Astrocyte of the cerebellum (primary cell): ENCODE data around the gene UGP2.

Experiments used
- DNase-seq: peaks from one replicate; pipeline ENCODE4 v3.0.0-alpha.2; 2011; ENCODE audit warnings: low read depth
- H3K4me3 ChIP-seq: 2 replicates; pipeline ENCODE4 v1.5.1; 2011; ENCODE audit warnings: mild to moderate bottlenecking, low read depth, low read length, moderate library complexity
- CTCF ChIP-seq: IDR thresholded peaks from 2 replicates; pipeline ENCODE4 v1.5.1; 2012; ENCODE audit warnings: low read length, low read depth, moderate library complexity, mild to moderate bottlenecking; ENCODE audit errors: missing control alignments
- in situ Hi-C: cut with HindIII; loops from 2 replicates; pipeline ENCODE4 v1.10.0; 2017; ENCODE audit warnings: low sequenced_read_pairs

UGP2 gene

GRCh38 chr2:63879876-63880433, 38.3 kb downstream of the UGP2 start:
- in situ Hi-C loops = no loop called here
- no peak overlapping the region for H3K4me3 ChIP-seq
- TF ChIP-seq CTCF = no peak
- no peak for DNase-seq

GRCh38 chr2:63880625-63881024, 38.9 kb downstream of the UGP2 start:
- TF ChIP-seq CTCF = no peak
- in situ Hi-C loops = no loop called here
- H3K4me3 ChIP-seq = no peak overlapping the region
- DNase-seq = no peak

DNA sequence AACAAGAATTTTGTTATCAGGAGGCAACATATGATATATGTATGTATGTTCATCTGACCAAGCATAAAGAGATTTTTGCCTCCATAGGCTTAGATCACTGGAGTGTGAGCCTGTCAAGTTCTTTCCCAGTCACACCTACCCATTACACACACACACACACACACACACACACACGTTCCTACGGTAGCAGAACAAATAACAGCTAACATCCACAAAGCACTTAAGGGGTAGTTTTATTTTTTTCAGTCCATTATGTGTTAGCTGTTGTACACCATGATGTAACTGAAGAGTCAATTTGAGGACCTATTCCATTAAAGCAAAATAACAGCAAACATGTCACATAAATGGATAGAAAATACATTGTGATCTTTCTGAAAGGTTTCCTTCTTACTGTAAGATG, 39.5 kb downstream of the UGP2 start:
- no peak overlapping the region for H3K4me3 ChIP-seq
- no peak for TF ChIP-seq CTCF
- in situ Hi-C loops = no loop called here
- no peak for DNase-seq

- in situ Hi-C loops = no loop called here
- no peak for TF ChIP-seq CTCF
Observed at GRCh38 chr2:63882395-63883105, 40.9 kb downstream of the UGP2 start.

GRCh38 chr2:63886445-63886844, 44.7 kb downstream of the UGP2 start:
- TF ChIP-seq CTCF = no peak
- H3K4me3 ChIP-seq = no peak overlapping the region
- no peak for DNase-seq
- in situ Hi-C loops = no loop called here

More at GRCh38 chr2:63882395-63883105, 40.9 kb downstream of the UGP2 start:
- H3K4me3 ChIP-seq = no peak overlapping the region
- no peak for DNase-seq

DNA sequence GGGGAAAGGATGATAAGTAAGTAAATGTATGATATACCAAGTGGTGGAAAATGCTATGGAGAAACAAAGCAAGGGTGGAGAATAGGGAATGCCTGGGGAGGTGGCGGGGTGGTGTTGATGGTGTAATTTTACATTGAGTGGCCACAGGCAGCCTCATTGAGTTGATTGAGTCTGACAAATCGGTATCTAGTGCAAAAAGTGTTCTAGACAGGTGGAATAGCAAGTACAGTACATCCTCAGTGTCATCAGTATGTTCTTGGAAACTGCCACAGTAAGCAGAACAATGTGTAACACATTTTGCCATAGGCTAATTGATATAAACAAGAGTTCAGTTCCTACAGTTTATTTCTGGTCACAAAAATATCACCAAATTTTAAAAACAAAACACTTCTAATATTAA, 46.4 kb downstream of the UGP2 start:
- in situ Hi-C loops = no loop called here
- no peak overlapping the region for H3K4me3 ChIP-seq
- TF ChIP-seq CTCF = no peak
- no peak for DNase-seq
